Endothelial cell of umbilical vein (primary cell): ENCODE results near the gene C19orf85. TPM values are rescaled to one million over a fixed set of nuclear protein-coding genes. Genes with fewer than 3 reads are reported as not detected.

Source experiments
- BruUV-seq: library from RNA; stranded (reverse); fragments of 400-500 nt; replicated peaks from 2 replicates; lab custom pipeline; 2021; lab: Mats Ljungman, UMichigan
- CTCF ChIA-PET: fragments of 300-600, 350-600 bp; sonication (Branson Sonifier 250); formaldehyde crosslinking; loops from one replicate; lab custom pipeline; 2021; ENCODE audit warnings: antibody characterized with exemption, inconsistent platforms; lab: Charles Lee
- POLR2A ChIA-PET: fragments of 300-600, 350-600 bp; sonication (Branson Sonifier 250); formaldehyde crosslinking; loops from one replicate; lab custom pipeline; 2021; ENCODE audit warnings: antibody characterized with exemption, inconsistent platforms; lab: Charles Lee
- DNase-seq: peaks from one replicate; pipeline ENCODE4 v3.0.0-alpha.2; 2011; ENCODE audit warnings: low read depth, low spot score
- FAIRE-seq: peaks from 2 replicates; lab custom pipeline; 2011; peaks lifted over from hg19 to GRCh38; lab: Jason Lieb, UNC
- H2AFZ ChIP-seq: 2 replicates; pipeline ENCODE4 v1.6.0; 2012; ENCODE audit warnings: low read depth, low read length, control low read depth, inconsistent platforms
- H3K27ac ChIP-seq: 2 replicates; pipeline ENCODE4 v1.5.1; 2011; ENCODE audit warnings: low read depth, mild to moderate bottlenecking, control low read depth, low read length, moderate library complexity; ENCODE audit not compliant: insufficient read depth
- H3K27me3 ChIP-seq, 2 experiments: 2 replicates each; pipeline versions ENCODE4 v1.6.0 to v1.6.1; 2011; ENCODE audit warnings: low read length in 2 of 2, mixed read lengths in 1 of 2; ENCODE audit not compliant: control insufficient read depth in 2 of 2, insufficient read depth in 2 of 2
- H3K36me3 ChIP-seq, 2 experiments: 2 replicates in 1 of 2; 3 replicates in 1 of 2; pipeline ENCODE4 v1.5.1; 2011; ENCODE audit warnings: low read length in 2 of 2, mild to moderate bottlenecking in 1 of 2, moderate library complexity in 1 of 2; ENCODE audit not compliant: control insufficient read depth in 2 of 2, insufficient read depth in 2 of 2; ENCODE audit errors: extremely low read depth in 1 of 2
- H3K4me1 ChIP-seq: 3 replicates; pipeline ENCODE4 v1.5.1; 2011; ENCODE audit warnings: mild to moderate bottlenecking, low read length; ENCODE audit not compliant: control insufficient read depth, insufficient read depth; ENCODE audit errors: extremely low read depth
- H3K4me2 ChIP-seq: 2 replicates; pipeline ENCODE4 v1.6.1; 2011; ENCODE audit warnings: low read length, control low read depth, mixed read lengths; ENCODE audit not compliant: insufficient read depth
- H3K4me3 ChIP-seq, 3 experiments: fragments of 200-600 bp in 1 of 3; sonication (generic), shearing (Covaris generic) in 1 of 3; replicated peaks in 1 of 3; 2 replicates each; pipeline ENCODE4 v1.5.1; 2011 to 2016; ENCODE audit warnings: control low read depth in 3 of 3, low read length in 3 of 3, mild to moderate bottlenecking in 2 of 3, inconsistent platforms in 1 of 3, low read depth in 1 of 3, moderate library complexity in 1 of 3; ENCODE audit not compliant: insufficient read depth in 1 of 3
- H3K79me2 ChIP-seq: 2 replicates; pipeline ENCODE4 v1.6.0; 2012; ENCODE audit warnings: low read length, inconsistent platforms; ENCODE audit not compliant: control insufficient read depth, insufficient read depth
- H3K9ac ChIP-seq: replicated peaks from 2 replicates; pipeline ENCODE3; 2011; ENCODE audit warnings: low read length, control low read depth; ENCODE audit not compliant: insufficient read depth; ENCODE audit errors: extremely low read depth
- H3K9me1 ChIP-seq: replicated peaks from 3 replicates; pipeline ENCODE4 v1.6.0; 2011; ENCODE audit warnings: mild to moderate bottlenecking, low read length; ENCODE audit not compliant: control insufficient read depth, insufficient read depth; ENCODE audit errors: extremely low read depth
- H3K9me3 ChIP-seq: replicated peaks from 2 replicates; pipeline ENCODE4 v1.5.1; 2012; ENCODE audit warnings: low read length, inconsistent platforms; ENCODE audit not compliant: control insufficient read depth, insufficient read depth
- H4K20me1 ChIP-seq: replicated peaks from 2 replicates; pipeline ENCODE3; 2011; ENCODE audit warnings: mild to moderate bottlenecking, low read length; ENCODE audit not compliant: control insufficient read depth, insufficient read depth; ENCODE audit errors: extremely low read depth
- CTCF ChIP-seq, 2 donors: IDR thresholded peaks; 1 replicate in 1 of 2; 2 replicates in 1 of 2; pipeline ENCODE4 v1.5.1; 2011; ENCODE audit warnings: low read length in 2 of 2, mild to moderate bottlenecking in 2 of 2, moderate library complexity in 2 of 2, control low read depth in 1 of 2, inconsistent platforms in 1 of 2, low read depth in 1 of 2; ENCODE audit not compliant: insufficient read depth in 1 of 2; ENCODE audit errors: extremely low read depth in 1 of 2
- EZH2 ChIP-seq: IDR thresholded peaks from 2 replicates; pipeline ENCODE4 v1.6.1; 2012; ENCODE audit warnings: borderline replicate concordance, low read depth, mild to moderate bottlenecking, moderate library complexity, low read length, inconsistent platforms; ENCODE audit not compliant: severe bottlenecking
- FOS ChIP-seq: IDR thresholded peaks from 2 replicates; pipeline ENCODE4 v1.6.1; 2011; ENCODE audit warnings: mild to moderate bottlenecking, low read length, moderate library complexity, borderline replicate concordance; ENCODE audit not compliant: insufficient read depth
- GATA2 ChIP-seq: IDR thresholded peaks from 2 replicates; pipeline ENCODE4 v1.7.0; 2011; ENCODE audit warnings: low read depth, mild to moderate bottlenecking, moderate library complexity, mixed read lengths, low read length; ENCODE audit not compliant: insufficient read length, insufficient read depth
- JUN ChIP-seq: IDR thresholded peaks from 2 replicates; pipeline ENCODE4 v1.6.1; 2011; ENCODE audit warnings: borderline replicate concordance, low read depth; ENCODE audit not compliant: insufficient read length, insufficient read depth
- MAX ChIP-seq: IDR thresholded peaks from 2 replicates; pipeline ENCODE4 v1.6.1; 2011; ENCODE audit not compliant: insufficient read depth, insufficient read length
- MYC ChIP-seq: IDR thresholded peaks from one replicate; pipeline ENCODE4 v1.6.1; 2011; ENCODE audit warnings: mild to moderate bottlenecking, low read depth, low read length
- POLR2A ChIP-seq: IDR thresholded peaks from 2 replicates; pipeline ENCODE4 v1.6.1; 2012; ENCODE audit warnings: low read depth, mild to moderate bottlenecking, control low read depth, low read length
- POLR2AphosphoS5 ChIP-seq: IDR thresholded peaks from 2 replicates; pipeline ENCODE4 v1.6.1; 2012; ENCODE audit warnings: low read depth, mild to moderate bottlenecking, control low read depth, low read length, moderate library complexity; ENCODE audit not compliant: insufficient read depth
- dilution Hi-C: fragments of 300-500 bp; cut with MboI; formaldehyde crosslinking; loops from one replicate; pipeline ENCODE4 v1.15.0; 2019; ENCODE audit warnings: low sequenced_read_pairs; ENCODE audit not compliant: extremely low pct_ligation_motif_present
- intact Hi-C: fragments of 100-400 bp; cut with micrococcal nuclease; formaldehyde crosslinking; loops from one replicate; pipeline ENCODE4 v1.10.0; 2022
- polyA plus RNA-seq, 4 experiments: library from polyadenylated mRNA; depleted of rRNA in 3 of 4; stranded (reverse) in 3 of 4; unstranded in 1 of 4; fragments of >200 nt; gene quantifications; 2 replicates each; pipeline versions ENCODE4 v1.2.1 to v1.2.3, GENCODE V29; 2011 to 2012; ENCODE audit warnings: missing spikeins in 1 of 4
- total RNA-seq: library from RNA; stranded (reverse); gene quantifications from 2 replicates; pipeline ENCODE4 v1.2.3, GENCODE V29; 2021

The C19orf85 gene
- total and polyA plus RNA-seq, 2 donors (not counting 3 experiments of a cell fraction or from before 2014, with no cell fraction given), result not detected

GRCh38 chr19:55508120-55508519, 43.6 kb upstream of the C19orf85 start:
- FAIRE-seq (no peak), DNase-seq (no peak)
- intact Hi-C loops (no loop called here), dilution Hi-C loops (no loop called here)
- Histone ChIP-seq H3K9ac (no peak overlapping the region), H3K4me2 (no peak overlapping the region), H3K36me3 (no peaks in the 10 kb centered on the region), H3K79me2 (no peaks in the 10 kb centered on the region), H4K20me1 (no peaks in the 10 kb centered on the region), H3K4me3 (no peak overlapping the region), H3K4me1 (no peaks in the 10 kb centered on the region), H3K27me3 (peaks cover 0 to 1% of the 10 kb centered on the region in 2 experiments), H3K9me1 (no peaks in the 10 kb centered on the region), H2AFZ (no peak overlapping the region), H3K9me3 (no peaks in the 10 kb centered on the region), H3K27ac (no peak overlapping the region)
- TF ChIP-seq POLR2A (no peak), GATA2 (no peak), JUN (no peak), FOS (no peak), POLR2AphosphoS5 (no peak), CTCF (IDR thresholded peaks at IDR 0.05; ENCODE audit: extremely low read depth in 1 of 2, insufficient read depth in 1 of 2, low read depth in 1 of 2, low read length in 2 of 2) (no peak), MAX (no peak), EZH2 (no peak), MYC (no peak)
- POLR2A ChIA-PET, result interaction anchor here (0.6 kb wide), 1 partner anchor 27 kb away, joined by 3 read pairs; no protein-coding TSS in a partner anchor
- CTCF ChIA-PET, result interaction anchor here (0.7 to 7.2 kb wide), 4 partner anchors 19 to 125 kb away, joined by 3 to 55 read pairs (median 5); no protein-coding TSS in a partner anchor
- BruUV-seq, result no TSS peak
